Measurements from ENCODE around the gene ERMP1.
A peak's percentile ranks its signal among the peaks of the same experiment; 100 is the strongest.

The ERMP1 gene

DNA sequence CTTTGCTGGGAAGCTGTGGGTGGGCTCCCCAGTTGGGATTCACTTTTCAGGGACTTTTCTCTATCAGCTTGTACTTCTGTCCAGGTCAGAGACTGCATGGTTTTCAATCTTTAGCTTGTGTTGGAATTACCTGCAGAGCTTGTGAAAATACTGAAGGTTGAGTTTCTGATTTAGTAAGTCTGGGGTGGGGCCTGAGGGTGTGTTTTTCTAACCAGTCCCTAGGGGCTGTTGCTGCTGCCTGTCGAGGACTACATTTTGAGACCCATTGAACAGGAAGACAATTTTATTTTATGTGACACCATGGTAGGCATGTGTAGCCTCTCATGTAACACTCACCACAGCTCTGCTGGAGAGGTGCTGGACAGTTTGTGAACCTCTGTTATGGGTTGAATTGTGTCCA is 43.1 kb upstream of the ERMP1 start:
- Histone ChIP-seq H3K4me1 (ENCODE audit: low read length) (peaks cover 8% of the 10 kb centered on the region), H3K9ac (ENCODE audit: low read length) (no peak overlapping the region), H3K4me3 (ENCODE audit: low read length) (no peak overlapping the region), H3K4me2 (ENCODE audit: low read length) (peak overlapping the region; percentile 25; the same call in 1 of the 2 replicates), H3K27ac (ENCODE audit: low read length) (no peak overlapping the region), H2AFZ (ENCODE audit: low read depth, low read length) (no peak overlapping the region), H4K20me1 (ENCODE audit: insufficient read depth, low read length) (no peaks in the 10 kb centered on the region), H3K36me3 (replicated peaks; ENCODE audit: low read depth, low read length) (no peaks in the 10 kb centered on the region), H3K9me3 (ENCODE audit: insufficient read depth, low read length) (no peaks in the 10 kb centered on the region), H3K27me3 (ENCODE audit: low read depth, low read length) (no peaks in the 10 kb centered on the region), H3K79me2 (ENCODE audit: low read length) (no peaks in the 10 kb centered on the region)
- no peak for TF ChIP-seq EZH2phosphoT487 (IDR thresholded peaks at IDR 0.05; ENCODE audit: low read depth)
- TF ChIP-seq, protein P1, sequence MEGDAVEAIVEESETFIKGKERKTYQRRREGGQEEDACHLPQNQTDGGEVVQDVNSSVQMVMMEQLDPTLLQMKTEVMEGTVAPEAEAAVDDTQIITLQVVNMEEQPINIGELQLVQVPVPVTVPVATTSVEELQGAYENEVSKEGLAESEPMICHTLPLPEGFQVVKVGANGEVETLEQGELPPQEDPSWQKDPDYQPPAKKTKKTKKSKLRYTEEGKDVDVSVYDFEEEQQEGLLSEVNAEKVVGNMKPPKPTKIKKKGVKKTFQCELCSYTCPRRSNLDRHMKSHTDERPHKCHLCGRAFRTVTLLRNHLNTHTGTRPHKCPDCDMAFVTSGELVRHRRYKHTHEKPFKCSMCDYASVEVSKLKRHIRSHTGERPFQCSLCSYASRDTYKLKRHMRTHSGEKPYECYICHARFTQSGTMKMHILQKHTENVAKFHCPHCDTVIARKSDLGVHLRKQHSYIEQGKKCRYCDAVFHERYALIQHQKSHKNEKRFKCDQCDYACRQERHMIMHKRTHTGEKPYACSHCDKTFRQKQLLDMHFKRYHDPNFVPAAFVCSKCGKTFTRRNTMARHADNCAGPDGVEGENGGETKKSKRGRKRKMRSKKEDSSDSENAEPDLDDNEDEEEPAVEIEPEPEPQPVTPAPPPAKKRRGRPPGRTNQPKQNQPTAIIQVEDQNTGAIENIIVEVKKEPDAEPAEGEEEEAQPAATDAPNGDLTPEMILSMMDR (IDR thresholded peaks at IDR 0.05; ENCODE audit: low read depth, low read length), result no peak

DNA sequence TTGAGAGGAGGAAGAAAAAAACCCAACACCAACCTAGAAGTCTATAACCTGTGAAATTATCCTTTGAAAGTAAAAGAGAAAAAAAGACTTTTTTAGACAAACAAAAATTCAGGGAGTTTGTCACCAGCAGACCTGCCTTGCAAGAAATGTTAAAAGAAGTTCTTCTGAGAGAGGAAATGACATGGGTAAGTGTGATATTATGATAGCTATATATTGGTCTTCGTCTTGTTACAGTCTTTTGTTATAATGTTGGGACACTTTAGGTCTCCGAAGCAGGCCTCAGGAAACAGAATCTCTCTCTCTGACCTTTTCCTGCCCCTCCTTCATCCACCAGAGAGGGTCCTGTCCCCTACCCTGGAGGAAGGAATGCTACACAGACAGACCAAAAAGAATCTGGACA is 41.1 kb upstream of the ERMP1 start:
- no peaks in the 10 kb centered on the region for H4K20me1 ChIP-seq (ENCODE audit: insufficient read depth, low read length)
- peaks cover 8% of the 10 kb centered on the region for H3K4me1 ChIP-seq (ENCODE audit: low read length)
- no peak overlapping the region for H3K4me2 ChIP-seq (ENCODE audit: low read length)
- no peak overlapping the region for H3K9ac ChIP-seq (ENCODE audit: low read length)
- TF ChIP-seq EZH2phosphoT487 (IDR thresholded peaks at IDR 0.05; ENCODE audit: low read depth), result no peak
- TF ChIP-seq, protein P1 (IDR thresholded peaks at IDR 0.05; ENCODE audit: low read depth, low read length), result no peak
- H3K27me3 ChIP-seq (ENCODE audit: low read depth, low read length), result no peaks in the 10 kb centered on the region
- no peak overlapping the region for H2AFZ ChIP-seq (ENCODE audit: low read depth, low read length)
- no peaks in the 10 kb centered on the region for H3K9me3 ChIP-seq (ENCODE audit: insufficient read depth, low read length)
- no peak overlapping the region for H3K4me3 ChIP-seq (ENCODE audit: low read length)
- no peaks in the 10 kb centered on the region for H3K79me2 ChIP-seq (ENCODE audit: low read length)
- H3K27ac ChIP-seq (ENCODE audit: low read length), result no peak overlapping the region
- H3K36me3 ChIP-seq (replicated peaks; ENCODE audit: low read depth, low read length), result no peaks in the 10 kb centered on the region

DNA sequence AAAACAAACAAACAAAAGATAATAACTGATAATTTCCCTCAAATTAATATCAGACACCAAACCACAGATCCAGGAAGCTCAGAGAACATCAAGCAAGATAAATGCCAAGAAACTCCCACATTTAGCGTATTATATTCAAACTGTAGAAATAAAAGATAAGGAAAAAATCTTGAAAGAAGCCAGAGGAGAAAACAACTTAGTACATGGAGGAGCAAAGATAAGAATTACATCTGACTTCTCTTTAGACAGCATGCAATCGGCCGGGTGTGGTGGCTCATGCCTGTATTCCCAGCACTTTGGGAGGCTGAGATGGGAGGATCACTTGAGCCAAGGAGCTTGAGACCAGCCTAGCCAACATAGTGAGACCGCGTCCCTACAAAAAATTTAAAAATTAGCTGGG is 40.5 kb upstream of the ERMP1 start:
- Histone ChIP-seq H3K9ac (ENCODE audit: low read length) (no peak overlapping the region), H3K79me2 (ENCODE audit: low read length) (no peaks in the 10 kb centered on the region), H3K27me3 (ENCODE audit: low read depth, low read length) (no peaks in the 10 kb centered on the region), H2AFZ (ENCODE audit: low read depth, low read length) (no peak overlapping the region), H3K36me3 (replicated peaks; ENCODE audit: low read depth, low read length) (no peaks in the 10 kb centered on the region), H4K20me1 (ENCODE audit: insufficient read depth, low read length) (no peaks in the 10 kb centered on the region), H3K27ac (ENCODE audit: low read length) (no peak overlapping the region), H3K4me2 (ENCODE audit: low read length) (no peak overlapping the region), H3K4me1 (ENCODE audit: low read length) (peaks cover 8% of the 10 kb centered on the region), H3K4me3 (ENCODE audit: low read length) (no peak overlapping the region), H3K9me3 (ENCODE audit: insufficient read depth, low read length) (no peaks in the 10 kb centered on the region)
- no peak for TF ChIP-seq EZH2phosphoT487 (IDR thresholded peaks at IDR 0.05; ENCODE audit: low read depth)
- TF ChIP-seq, protein P1 (IDR thresholded peaks at IDR 0.05; ENCODE audit: low read depth, low read length), result no peak

DNA sequence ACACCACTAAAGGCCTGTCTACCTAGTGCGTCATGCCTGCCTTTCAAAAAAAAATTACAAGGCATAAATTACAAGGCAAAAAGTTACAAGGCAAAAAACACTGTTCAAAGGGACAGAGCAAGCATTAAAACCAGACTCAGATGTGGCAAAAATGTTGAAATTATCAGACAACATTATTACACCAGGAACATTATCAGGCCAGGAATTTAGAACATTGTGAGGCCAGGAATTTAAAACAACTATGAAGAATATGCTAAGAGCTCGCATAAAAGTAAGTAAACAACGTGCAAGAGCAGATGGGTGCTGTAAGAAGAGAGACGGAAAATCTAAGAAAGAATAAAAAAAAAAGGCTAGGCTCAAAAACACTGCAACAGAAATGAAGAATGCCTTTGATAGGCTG is 39.6 kb upstream of the ERMP1 start:
- Histone ChIP-seq H3K27ac (ENCODE audit: low read length) (no peak overlapping the region), H3K9ac (ENCODE audit: low read length) (no peak overlapping the region), H3K9me3 (ENCODE audit: insufficient read depth, low read length) (no peaks in the 10 kb centered on the region), H3K4me2 (ENCODE audit: low read length) (no peak overlapping the region), H3K79me2 (ENCODE audit: low read length) (no peaks in the 10 kb centered on the region), H2AFZ (ENCODE audit: low read depth, low read length) (no peak overlapping the region), H4K20me1 (ENCODE audit: insufficient read depth, low read length) (no peaks in the 10 kb centered on the region), H3K4me1 (ENCODE audit: low read length) (peaks cover 8% of the 10 kb centered on the region), H3K36me3 (replicated peaks; ENCODE audit: low read depth, low read length) (no peaks in the 10 kb centered on the region), H3K27me3 (ENCODE audit: low read depth, low read length) (no peaks in the 10 kb centered on the region), H3K4me3 (ENCODE audit: low read length) (no peak overlapping the region)
- TF ChIP-seq, protein P1 (IDR thresholded peaks at IDR 0.05; ENCODE audit: low read depth, low read length), result no peak
- TF ChIP-seq EZH2phosphoT487 (IDR thresholded peaks at IDR 0.05; ENCODE audit: low read depth), result no peak

Data from OCI-LY3 (cell line).